Activated CD4-positive, alpha-beta T cell treated with anti-CD3 and anti-CD28 coated beads for 24 hours (primary cell): ENCODE data around the gene MTG1.

Experiments
- DNase-seq, 2 donors: peaks; one replicate each; pipeline ENCODE4 v3.0.0-alpha.2; 2020; ENCODE audit warnings: low read depth in 2 of 2

The MTG1 gene

GRCh38 chr10:133394064-133394663 is at the start of gene MTG1:
TSS of gene MTG1 (plus strand) at chr10:133394157. CDS start at chr10:133394221, 64 bp downstream.
- peak; percentile 91 to 93 for DNase-seq

DNA sequence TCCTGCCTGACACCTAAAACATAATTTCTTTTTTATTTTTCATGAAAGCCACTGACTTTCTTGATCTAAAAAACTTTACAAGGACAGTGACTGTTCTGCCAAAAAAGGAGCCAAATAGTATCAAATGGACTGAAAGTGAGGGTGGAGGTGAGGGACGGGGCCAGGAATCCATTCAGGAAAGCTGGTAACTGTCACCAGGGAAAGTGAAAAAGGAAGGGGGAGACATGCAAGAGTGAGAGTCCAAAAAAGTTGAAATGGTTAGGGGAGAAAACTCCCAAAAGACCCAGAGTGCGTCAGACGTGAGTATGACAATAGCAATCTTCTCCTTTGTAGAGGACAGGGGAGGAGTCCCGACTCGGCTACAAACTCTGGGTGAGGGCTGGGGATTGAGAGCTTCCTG is 49.7 kb upstream of the MTG1 start:
- no peak for DNase-seq

GRCh38 chr10:133346413-133346812 is 47.5 kb upstream of the MTG1 start:
- no peak for DNase-seq

GRCh38 chr10:133347710-133348517 is 46.0 kb upstream of the MTG1 start:
- no peak for DNase-seq

- no peak for DNase-seq
Measured at GRCh38 chr10:133349160-133349568, 44.8 kb upstream of the MTG1 start.

DNA sequence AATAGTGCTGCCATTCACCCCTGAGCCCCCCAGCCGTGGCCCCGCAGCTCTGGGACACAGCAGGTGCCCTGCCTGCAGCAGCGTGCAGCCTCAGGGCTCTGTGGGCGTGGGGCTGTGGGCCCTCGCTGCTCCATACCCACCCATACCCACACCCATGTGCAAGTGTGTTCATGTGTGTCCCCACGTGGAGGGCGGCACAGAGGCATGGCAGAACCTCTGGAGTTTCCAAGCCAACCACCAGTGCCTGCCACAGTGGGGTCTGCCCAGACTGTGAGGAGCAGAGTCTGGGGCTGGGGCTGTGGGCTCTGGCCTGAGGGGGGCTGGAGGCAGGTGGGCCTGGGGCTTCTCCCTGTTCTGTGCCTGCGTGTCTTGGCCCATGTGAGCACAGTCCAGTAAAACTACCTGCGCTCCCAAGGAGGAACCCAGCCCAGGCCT is 44.4 kb upstream of the MTG1 start:
- no peak for DNase-seq

DNA sequence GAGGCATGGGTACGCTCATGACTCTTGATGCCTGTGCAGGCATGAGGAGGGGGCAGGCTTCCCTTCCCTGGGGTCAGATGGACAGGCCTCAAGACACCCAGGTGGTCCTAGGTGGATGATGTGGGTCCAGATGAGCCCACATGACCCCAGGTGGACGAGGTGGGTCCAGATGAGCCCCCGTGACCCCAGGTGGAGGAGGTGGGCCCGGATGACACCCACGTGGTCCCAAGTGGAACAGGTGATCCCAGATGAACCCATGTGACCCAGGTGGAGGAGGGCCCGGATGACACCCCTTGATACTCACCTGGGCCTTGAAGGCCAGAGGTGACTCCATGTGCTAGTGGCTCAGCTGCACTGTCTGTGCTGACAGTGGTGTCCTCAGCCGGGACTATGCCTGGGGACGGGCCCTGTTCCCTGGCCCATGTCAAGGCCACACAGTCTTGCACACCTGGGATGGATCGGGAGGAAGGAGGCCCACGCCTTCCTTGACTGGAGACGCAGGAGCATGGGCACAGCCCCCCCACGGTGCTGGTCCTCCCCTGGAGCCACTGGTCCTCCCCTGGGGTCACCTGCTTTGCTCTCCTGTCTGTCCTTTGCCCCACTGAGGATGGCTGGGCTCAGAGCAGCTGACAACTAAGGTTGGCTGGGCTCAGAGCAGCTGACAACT is 43.5 kb upstream of the MTG1 start:
- no peak for DNase-seq

DNA sequence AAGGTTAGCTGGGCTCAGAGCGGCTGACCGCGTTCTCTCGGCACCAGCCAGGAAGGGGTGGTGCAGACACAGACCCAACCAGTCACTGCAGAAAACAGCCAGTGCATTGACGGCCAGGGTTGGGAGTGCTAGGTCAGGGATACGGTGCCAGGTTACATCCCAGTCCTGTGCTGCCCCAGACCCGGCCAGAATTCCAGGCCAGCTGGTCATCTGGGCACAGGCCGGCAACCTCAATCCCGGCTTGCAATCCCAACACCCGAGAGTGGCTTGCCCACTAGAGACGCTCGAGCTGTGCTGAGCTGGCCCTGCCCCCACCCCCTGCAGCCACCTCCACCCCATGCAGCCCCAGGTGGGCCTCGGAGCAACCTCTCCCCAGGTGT is 43.0 kb upstream of the MTG1 start:
- no peak for DNase-seq

DNA sequence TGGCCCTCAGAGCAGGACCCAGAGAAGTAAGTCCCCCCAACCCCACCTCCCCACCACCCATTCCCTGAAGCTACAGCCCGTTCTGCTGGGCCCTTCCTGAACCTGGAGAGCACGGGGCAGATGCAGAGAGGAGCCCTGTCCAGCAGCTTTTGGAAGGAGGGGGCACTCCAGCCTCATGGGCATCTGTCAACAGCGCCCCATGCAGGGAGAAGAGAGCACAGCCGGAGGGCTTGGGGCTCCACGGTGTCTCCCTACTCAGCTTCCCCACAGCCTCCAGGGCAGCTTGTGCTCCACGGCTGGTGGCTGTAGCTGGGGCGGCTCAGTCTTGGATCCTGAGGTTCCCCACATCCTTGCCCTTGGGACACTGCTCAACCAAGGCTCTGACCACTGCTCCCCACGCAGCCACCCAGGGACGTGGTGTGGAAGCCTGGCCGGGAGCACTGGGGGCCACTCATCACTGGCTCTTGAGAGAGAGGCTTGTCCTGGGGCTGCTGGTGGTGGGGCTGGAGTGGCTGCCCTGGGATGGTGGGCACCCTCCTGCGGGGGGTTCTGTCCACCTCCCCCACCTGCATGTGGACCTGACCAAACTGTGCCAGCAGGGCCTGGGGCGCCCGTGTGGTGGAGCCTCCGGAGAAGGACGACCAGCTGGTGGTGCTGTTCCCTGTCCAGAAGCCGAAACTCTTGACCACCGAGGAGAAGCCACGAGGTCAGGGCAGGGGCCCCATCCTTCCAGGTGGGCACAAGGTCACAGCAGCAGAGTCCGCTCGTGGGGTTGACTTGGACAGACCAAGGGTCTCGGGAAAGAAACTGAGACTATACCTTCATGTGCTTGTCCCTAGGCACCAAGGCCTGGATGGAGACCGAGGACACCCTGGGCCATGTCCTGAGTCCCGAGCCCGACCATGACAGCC is 42.3 kb upstream of the MTG1 start:
- no peak for DNase-seq

- DNase-seq = no peak
Measured at GRCh38 chr10:133353202-133353959, 40.6 kb upstream of the MTG1 start.

- no peak for DNase-seq
Measured at GRCh38 chr10:133353988-133354605, 39.9 kb upstream of the MTG1 start.

- DNase-seq = no peak
Measured at GRCh38 chr10:133354672-133355240, 39.2 kb upstream of the MTG1 start.

DNA sequence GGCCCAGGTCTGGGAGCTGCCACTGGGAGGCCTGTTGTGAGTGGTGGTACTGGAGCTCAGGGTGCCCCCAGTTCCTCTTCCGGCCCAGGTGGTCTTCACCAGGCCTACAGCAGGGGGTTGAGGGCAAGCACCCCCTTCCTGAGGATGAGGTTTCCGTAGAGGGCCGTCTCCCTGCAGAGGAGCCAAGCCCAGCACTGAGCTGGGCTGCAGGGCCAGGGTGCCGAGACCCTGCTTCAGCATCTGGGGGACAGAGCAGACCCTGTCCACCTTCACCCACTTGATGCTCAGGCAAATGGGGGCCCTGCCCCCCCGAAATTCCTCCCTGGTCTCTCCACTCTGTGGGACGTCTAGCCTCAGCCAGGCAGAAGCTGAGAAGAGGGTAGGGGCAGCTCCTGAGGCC is 38.7 kb upstream of the MTG1 start:
- DNase-seq = no peak

- no peak for DNase-seq
Measured at GRCh38 chr10:133355991-133356390, 38.0 kb upstream of the MTG1 start.

DNA sequence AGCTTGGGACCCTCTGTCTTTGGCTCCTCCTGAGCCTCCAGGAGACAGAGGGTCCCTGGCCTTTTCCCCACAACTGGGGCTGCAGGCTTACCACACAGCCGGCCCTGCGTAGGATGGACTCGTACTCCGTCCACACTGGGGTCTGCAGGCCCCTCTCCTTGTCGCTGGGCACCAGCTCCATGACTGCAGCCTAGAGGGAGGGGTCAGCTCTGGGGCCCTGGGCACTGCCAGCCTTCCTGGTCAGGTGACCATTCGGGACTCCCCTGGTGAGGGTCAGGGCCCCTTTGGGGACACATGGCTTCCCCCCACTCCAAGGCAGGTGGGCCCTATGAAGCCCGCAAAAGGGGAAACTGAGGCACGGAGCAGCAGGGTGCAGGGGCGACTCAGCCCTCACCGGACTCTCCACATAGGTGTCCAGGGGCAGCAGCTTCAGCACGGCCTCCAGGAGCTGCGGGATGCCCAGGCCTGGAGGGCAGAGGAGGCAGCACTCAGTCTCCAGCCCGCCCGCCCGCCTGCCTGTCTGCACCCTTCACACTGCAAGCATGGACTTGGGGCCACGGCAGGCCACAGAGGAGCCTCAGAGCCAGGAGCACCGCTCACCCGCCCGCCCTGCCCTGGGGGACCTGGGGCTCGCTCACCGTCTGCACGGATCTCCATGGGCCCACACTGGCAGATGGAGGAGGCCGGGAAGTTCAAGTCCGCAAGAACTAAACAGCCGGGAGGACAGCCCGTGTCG is 37.2 kb upstream of the MTG1 start:
- no peak for DNase-seq

DNA sequence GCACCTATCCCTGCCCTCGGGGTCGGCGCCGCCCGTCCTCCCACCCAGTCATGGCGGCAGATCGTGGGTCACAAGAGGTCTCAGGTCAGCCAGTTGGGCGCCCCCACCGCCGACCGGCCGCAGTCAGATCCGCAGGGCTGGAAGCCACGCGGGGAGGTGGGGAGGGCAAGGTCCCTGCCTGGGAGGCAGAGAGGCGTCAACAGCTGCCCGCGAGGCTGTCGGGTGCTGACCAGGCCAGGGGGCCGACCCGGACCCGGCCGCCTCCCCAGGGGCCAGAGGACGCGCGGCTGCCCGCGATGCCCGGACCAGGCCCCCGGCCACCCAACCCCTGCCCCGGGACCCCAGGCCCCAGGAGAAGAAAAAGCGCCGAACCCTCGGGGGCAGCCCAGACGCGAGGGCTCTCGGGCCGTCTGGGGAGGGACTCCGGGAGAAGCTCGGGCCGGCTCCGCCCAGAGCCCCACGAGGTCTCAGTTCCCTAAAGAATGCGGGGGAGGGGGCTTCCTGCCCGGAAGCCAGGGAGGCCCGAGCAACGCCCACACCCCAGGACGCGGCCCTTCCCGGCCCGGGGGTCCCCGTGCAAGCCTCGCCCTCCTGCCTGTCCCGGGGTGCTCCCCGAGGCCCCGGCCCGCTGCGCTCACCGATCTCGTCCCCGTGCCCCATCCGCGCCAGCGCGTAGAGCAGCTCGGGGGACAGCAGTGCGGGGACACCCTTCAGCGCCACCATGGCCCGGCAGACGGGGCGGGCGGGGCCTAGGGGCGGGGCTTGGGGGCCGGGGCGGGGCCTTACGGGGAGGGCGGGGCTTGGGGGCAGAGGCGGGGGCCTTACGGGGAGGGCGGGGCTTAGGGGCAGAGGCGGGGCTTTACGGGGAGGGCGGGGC is 36.4 kb upstream of the MTG1 start, which contains the start of gene FUOM:
TSS of gene FUOM (minus strand) at position 735 of the 877 bp plus-strand sequence. CDS start at position 723, 12 bp downstream.
- peak; percentile 58 to 59 for DNase-seq

DNA sequence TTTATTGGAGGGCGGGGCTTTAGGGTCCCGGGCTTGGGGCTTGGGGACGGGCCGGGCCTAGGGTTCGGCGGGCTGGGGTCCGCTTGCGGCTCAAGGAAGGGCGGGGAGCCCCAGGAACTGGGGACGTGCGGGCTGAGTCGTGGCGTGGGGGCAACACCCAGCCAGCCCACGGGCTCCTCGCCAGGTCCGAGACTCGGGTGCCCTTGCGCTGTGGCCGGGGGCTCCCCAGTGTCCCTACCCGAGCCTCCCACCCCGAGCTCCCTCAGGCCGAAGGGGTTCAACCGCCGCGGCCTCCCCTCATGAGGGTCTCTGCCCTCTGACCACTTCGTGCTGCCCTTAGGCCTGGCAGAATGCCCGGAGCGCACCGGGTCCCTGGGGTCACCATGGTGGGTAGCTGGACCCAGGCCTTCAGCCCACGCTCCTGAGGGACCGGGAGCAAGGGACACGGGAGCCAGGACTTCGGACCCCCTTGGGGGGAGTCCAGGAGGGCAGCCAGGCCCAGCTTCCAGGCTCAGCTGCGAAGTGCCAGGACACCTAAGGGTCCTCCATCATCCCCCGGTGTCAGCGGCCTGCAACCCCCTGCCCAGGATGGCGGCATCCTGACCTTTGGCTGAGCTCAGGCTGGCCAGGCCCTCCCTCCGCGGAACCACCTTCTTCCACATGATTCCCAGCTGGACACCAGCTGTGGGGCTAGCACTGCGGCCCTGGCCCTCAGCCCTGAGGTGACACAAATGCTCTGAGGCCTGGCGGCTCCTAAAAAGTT is 35.6 kb upstream of the MTG1 start:
- DNase-seq = no peak

DNA sequence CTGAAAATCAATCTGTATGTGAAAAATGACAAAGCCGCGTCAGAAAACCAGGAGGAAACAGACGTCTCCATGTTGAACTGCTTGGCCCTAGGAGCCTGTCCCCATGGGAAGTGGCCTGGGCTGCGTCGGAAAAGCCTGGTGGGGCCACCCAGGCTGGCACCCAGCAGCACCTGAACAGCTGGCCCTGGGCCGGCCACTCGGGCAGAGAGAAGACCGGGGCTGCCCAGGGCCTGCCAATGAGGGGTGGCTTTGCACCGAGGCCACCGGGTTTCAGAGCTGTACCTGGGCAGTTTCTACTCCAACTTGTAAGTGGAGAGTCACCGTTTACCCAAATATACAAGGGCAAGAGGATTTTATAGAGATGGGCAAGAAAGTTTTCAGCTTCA is 35.0 kb upstream of the MTG1 start:
- DNase-seq = no peak
